ENCODE measurements around the gene ZWILCH.

The ZWILCH gene

GRCh38 chr15:66482539-66482938 lies 22.6 kb upstream of the ZWILCH start:
- DNase-seq (ENCODE audit: extremely low read depth, low read depth), result no peak
- TF ChIP-seq CTCF (IDR thresholded peaks at IDR 0.05; ENCODE audit: low read depth, low read length), result no peak

DNA sequence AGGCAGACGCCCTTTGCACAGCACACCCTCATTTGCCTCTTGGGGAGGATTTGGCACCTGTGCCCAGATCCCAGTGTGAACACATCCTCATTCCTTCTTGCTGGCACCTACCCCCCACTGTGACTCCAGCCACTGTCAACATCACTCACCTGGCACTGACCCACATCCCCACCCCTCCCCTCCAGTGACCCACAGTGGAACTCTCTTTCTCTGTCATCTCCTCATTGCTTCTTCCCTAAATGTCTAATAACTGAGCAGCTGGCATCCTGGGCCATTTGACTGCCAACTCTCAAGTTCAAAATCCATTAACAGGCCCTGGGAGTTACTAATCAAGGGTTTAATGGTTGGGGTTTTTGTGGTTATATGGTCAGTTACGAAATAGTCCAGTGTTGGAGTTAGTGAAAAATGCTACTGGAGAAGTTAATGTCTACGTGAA lies 22.0 kb upstream of the ZWILCH start:
- no peak for DNase-seq (ENCODE audit: extremely low read depth, low read depth)
- no peak for TF ChIP-seq CTCF (IDR thresholded peaks at IDR 0.05; ENCODE audit: low read depth, low read length)

GRCh38 chr15:66484539-66485112 lies 20.5 kb upstream of the ZWILCH start:
- no peak for DNase-seq (ENCODE audit: extremely low read depth, low read depth)
- no peak for TF ChIP-seq CTCF (IDR thresholded peaks at IDR 0.05; ENCODE audit: low read depth, low read length)

GRCh38 chr15:66486887-66487286 lies 18.2 kb upstream of the ZWILCH start:
- TF ChIP-seq CTCF (IDR thresholded peaks at IDR 0.05; ENCODE audit: low read depth, low read length), result no peak
- DNase-seq (ENCODE audit: extremely low read depth, low read depth), result no peak

GRCh38 chr15:66488525-66488924 lies 16.6 kb upstream of the ZWILCH start:
- no peak for DNase-seq (ENCODE audit: extremely low read depth, low read depth)
- no peak for TF ChIP-seq CTCF (IDR thresholded peaks at IDR 0.05; ENCODE audit: low read depth, low read length)

DNA sequence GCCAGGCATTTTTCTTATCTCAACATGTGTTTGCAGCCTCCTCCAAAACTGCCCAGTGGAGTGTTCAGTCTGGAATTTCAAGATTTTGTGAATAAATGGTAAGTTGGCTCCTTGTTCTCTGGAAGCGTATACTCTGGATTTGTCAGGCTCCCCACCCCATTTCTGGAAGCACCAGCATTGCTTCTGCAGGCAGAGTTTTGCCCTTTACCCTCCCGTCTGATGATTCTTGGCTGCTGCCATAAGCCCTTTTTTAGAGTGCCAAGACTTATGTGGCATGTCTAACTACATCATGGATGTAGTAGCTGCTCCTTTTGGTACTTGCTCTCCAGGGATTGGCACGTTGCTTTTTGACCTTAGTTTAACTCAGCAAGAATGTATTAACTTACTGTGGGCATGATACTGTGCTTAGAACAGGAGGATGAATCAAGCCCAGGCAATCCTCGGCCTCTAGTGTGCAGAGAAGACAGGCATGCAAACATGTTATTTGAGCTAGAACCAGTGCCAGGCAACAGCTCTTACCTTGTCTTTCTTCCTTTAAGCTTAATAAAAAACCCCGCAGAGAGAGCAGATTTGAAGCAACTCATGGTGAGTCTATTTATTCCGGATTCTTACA lies 15.8 kb upstream of the ZWILCH start:
- no peak for TF ChIP-seq CTCF (IDR thresholded peaks at IDR 0.05; ENCODE audit: low read depth, low read length)
- DNase-seq (ENCODE audit: extremely low read depth, low read depth), result no peak

DNA sequence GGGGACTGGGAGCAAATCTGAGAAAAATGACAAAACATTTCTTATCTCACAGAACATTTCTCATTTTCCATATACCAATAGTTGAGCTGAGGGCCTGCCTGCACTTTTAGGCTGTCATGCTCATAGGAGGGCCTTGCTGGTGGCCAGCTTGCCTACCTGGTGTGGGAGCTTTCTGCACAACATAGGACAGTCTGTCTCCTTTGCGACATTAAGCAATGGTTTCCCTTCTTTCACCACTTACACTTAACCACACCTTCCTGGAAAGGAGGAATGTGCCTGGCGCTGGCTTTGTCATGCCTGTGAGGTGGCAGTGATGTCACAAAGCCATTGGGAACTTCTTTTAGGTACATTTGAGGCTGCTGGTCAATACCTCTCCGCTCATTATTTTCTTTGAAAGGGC lies 13.3 kb upstream of the ZWILCH start:
- DNase-seq (ENCODE audit: extremely low read depth, low read depth), result no peak
- no peak for TF ChIP-seq CTCF (IDR thresholded peaks at IDR 0.05; ENCODE audit: low read depth, low read length)

Data from AG09319 (cell line).